GM12864 (cell line): ENCODE data around the gene ZMIZ1.

Experiments used
- DNase-seq: peaks from one replicate; pipeline ENCODE4 v3.0.0-alpha.2; 2011; ENCODE audit warnings: low read depth
- H3K4me3 ChIP-seq: 2 replicates; pipeline ENCODE4 v1.5.1; 2011; ENCODE audit warnings: mild to moderate bottlenecking, low read depth, low read length, control low read depth
- TF ChIP-seq, protein P1 (sequence below): IDR thresholded peaks from 2 replicates; pipeline ENCODE4 v1.5.1; 2011; ENCODE audit warnings: low read depth, mild to moderate bottlenecking, moderate library complexity, low read length, control low read depth, inconsistent platforms; ENCODE audit errors: missing control alignments

The ZMIZ1 gene

GRCh38 chr10:79102498-79102874 lies 33.7 kb downstream of the ZMIZ1 start:
- TF ChIP-seq, protein P1, sequence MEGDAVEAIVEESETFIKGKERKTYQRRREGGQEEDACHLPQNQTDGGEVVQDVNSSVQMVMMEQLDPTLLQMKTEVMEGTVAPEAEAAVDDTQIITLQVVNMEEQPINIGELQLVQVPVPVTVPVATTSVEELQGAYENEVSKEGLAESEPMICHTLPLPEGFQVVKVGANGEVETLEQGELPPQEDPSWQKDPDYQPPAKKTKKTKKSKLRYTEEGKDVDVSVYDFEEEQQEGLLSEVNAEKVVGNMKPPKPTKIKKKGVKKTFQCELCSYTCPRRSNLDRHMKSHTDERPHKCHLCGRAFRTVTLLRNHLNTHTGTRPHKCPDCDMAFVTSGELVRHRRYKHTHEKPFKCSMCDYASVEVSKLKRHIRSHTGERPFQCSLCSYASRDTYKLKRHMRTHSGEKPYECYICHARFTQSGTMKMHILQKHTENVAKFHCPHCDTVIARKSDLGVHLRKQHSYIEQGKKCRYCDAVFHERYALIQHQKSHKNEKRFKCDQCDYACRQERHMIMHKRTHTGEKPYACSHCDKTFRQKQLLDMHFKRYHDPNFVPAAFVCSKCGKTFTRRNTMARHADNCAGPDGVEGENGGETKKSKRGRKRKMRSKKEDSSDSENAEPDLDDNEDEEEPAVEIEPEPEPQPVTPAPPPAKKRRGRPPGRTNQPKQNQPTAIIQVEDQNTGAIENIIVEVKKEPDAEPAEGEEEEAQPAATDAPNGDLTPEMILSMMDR, result no peak
- no peak for DNase-seq
- no peak overlapping the region for H3K4me3 ChIP-seq

- DNase-seq, result no peak
Observed at GRCh38 chr10:79103129-79103528, 34.4 kb downstream of the ZMIZ1 start.

DNA sequence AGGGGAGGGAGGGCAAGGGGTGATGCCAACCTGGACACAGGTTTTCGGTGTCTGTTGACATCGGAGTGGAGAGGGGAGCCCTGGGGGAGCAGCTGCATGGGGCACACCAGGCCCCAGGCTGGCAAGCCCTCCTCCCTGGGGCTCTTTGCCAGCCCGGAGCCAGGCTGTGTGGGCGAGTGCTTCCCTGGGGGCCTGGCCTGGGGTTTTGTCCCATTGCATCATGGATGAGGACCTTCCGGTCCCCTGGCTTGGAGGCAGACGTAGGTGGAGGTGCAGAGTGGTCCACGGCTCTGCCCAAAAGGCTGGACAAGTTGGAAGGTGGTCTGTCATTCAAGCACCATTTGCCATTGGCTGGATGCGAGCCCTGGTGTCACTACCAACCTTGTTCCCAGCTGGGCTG lies 34.8 kb downstream of the ZMIZ1 start:
- no peak for DNase-seq

More at GRCh38 chr10:79103129-79103528, 34.4 kb downstream of the ZMIZ1 start:
- TF ChIP-seq, protein P1, result no peak
- H3K4me3 ChIP-seq, result no peak overlapping the region

GRCh38 chr10:79105150-79105739 lies 36.5 kb downstream of the ZMIZ1 start:
- no peak overlapping the region for H3K4me3 ChIP-seq
- TF ChIP-seq, protein P1, result no peak
- DNase-seq, result no peak

More for the DNA sequence above, 34.8 kb downstream of the ZMIZ1 start:
- no peak overlapping the region for H3K4me3 ChIP-seq
- TF ChIP-seq, protein P1, result no peak

DNA sequence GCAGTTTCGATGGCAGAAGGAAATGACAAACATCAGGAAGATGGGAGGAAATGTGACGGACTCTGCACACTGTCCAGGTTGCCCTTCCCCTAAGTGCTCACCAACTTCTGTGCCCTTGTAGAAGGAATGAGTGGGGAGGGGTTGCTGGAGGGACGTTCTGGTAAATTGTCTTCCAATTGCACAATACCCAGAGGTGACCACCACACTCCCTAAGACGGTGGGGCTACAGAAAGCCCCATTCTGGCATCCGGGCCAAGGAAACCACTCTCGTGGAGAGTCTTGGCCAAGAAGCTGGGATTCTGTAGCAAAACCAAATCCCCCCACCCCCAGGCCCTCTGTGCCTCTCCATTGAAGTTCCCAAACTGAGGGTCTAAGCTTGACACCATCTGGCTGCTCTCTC lies 37.1 kb downstream of the ZMIZ1 start:
- TF ChIP-seq, protein P1, result no peak
- DNase-seq, result no peak
- no peak overlapping the region for H3K4me3 ChIP-seq

DNA sequence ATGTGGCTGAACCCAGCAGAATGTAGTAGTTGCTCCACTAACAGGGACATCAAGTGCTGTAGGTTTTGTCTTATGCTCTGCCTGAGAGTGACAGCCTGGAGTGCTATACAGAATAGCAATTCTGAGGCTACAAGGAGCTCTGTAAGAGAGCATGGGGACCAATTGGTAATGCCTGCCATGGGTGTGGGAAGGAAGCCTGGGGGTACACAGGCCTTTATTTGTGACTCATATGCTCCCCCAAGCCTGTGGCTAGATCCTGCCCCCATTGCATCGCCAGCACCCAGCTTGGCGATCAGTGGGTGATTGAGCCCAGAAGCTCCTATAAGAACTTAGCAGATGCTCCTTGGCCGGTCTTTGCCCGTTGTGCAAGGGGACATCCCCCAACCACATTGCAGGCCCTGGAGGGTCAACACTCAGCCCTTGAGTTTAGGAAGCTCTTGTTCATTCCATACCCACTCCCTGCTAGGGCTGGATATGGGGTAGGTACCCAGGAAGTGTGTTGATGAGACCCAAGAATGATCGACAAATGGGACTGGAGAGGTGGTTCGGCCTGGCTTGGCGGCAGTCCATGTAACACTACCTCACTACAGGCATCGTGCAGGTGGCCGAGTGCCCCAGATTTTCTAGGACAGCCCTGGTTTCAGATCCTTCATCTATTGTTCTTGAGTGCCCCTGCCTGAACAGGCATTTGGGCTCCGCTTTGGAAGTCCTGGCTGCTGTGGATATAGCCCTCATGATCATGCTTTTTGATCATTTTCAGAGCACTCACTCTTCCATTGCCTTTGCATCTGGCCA lies 37.7 kb downstream of the ZMIZ1 start:
- DNase-seq, result no peak
- no peak overlapping the region for H3K4me3 ChIP-seq
- TF ChIP-seq, protein P1, result no peak

GRCh38 chr10:79107736-79108264 lies 39.0 kb downstream of the ZMIZ1 start:
- no peak for DNase-seq
- TF ChIP-seq, protein P1, result no peak
- H3K4me3 ChIP-seq, result no peak overlapping the region
